ENCODE measurements around the gene CDH6. TPM values are rescaled to one million over a fixed set of nuclear protein-coding genes. Genes with fewer than 3 reads are reported as not detected.

CDH6 gene
- total and polyA plus RNA-seq, 2 donors (not counting 3 experiments of a cell fraction or from before 2014, with no cell fraction given) = 0.06 TPM; not detected in 1

DNA sequence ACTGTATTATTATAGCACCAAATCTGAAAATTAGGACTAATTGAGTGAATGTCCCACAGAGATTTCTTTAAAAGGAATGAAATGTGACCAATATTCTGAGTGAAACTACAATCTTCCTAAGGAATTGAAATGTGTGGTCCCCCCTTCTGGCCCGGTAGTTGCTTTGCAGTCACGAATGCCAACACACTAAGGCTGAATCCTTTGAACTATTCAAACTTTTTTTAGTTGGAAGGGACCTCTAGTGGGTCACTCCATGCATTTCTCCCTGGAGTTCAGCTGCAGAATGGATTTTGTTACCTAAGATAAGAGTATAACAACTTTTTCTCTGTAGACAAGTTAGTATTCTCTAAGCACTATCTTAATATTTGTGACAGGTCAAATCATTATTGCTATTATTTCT, 2.8 kb downstream of the CDH6 start:
- no TSS peak for BruUV-seq (replicated peaks)
- no peaks in the 10 kb centered on the region for H3K79me2 ChIP-seq (ENCODE audit: control insufficient read depth, insufficient read depth, low read length)
- POLR2A ChIA-PET = no interaction called here
- no peaks in the 10 kb centered on the region for H3K9me3 ChIP-seq (replicated peaks; ENCODE audit: control insufficient read depth, insufficient read depth, low read length)
- H3K9me1 ChIP-seq (replicated peaks; ENCODE audit: control insufficient read depth, extremely low read depth, insufficient read depth, low read length) = no peaks in the 10 kb centered on the region
- H3K4me3 ChIP-seq (replicated peaks in 1 of 3; ENCODE audit: insufficient read depth in 1 of 3, low read depth in 1 of 3, low read length in 3 of 3) = no peak overlapping the region
- no peak overlapping the region for H3K4me2 ChIP-seq (ENCODE audit: insufficient read depth, low read length)
- H3K9ac ChIP-seq (replicated peaks; ENCODE audit: extremely low read depth, insufficient read depth, low read length) = no peak overlapping the region
- no peak for FAIRE-seq
- CTCF ChIA-PET = interaction anchor here (1.5 kb wide), 1 partner anchor 10 kb away, joined by 4 read pairs; no protein-coding TSS in a partner anchor
- no peak overlapping the region for H2AFZ ChIP-seq (ENCODE audit: low read depth, low read length)
- intact Hi-C loops (cut with micrococcal nuclease) = no loop called here
- dilution Hi-C loops (cut with MboI; ENCODE audit: extremely low pct_ligation_motif_present, low sequenced_read_pairs) = no loop called here
- DNase-seq (ENCODE audit: low read depth, low spot score) = no peak
- H3K36me3 ChIP-seq (ENCODE audit: control insufficient read depth in 2 of 2, extremely low read depth in 1 of 2, insufficient read depth in 2 of 2, low read length in 2 of 2) = no peaks in the 10 kb centered on the region
- no peak for TF ChIP-seq POLR2AphosphoS5 (IDR thresholded peaks at IDR 0.05; ENCODE audit: insufficient read depth, low read depth, low read length)
- no peak for TF ChIP-seq MYC (IDR thresholded peaks at IDR 0.05; ENCODE audit: low read depth, low read length)
- TF ChIP-seq, protein P1, sequence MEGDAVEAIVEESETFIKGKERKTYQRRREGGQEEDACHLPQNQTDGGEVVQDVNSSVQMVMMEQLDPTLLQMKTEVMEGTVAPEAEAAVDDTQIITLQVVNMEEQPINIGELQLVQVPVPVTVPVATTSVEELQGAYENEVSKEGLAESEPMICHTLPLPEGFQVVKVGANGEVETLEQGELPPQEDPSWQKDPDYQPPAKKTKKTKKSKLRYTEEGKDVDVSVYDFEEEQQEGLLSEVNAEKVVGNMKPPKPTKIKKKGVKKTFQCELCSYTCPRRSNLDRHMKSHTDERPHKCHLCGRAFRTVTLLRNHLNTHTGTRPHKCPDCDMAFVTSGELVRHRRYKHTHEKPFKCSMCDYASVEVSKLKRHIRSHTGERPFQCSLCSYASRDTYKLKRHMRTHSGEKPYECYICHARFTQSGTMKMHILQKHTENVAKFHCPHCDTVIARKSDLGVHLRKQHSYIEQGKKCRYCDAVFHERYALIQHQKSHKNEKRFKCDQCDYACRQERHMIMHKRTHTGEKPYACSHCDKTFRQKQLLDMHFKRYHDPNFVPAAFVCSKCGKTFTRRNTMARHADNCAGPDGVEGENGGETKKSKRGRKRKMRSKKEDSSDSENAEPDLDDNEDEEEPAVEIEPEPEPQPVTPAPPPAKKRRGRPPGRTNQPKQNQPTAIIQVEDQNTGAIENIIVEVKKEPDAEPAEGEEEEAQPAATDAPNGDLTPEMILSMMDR (IDR thresholded peaks at IDR 0.05; ENCODE audit: extremely low read depth in 1 of 2, insufficient read depth in 1 of 2, low read depth in 1 of 2, low read length in 2 of 2) = no peak
- TF ChIP-seq, protein P2, sequence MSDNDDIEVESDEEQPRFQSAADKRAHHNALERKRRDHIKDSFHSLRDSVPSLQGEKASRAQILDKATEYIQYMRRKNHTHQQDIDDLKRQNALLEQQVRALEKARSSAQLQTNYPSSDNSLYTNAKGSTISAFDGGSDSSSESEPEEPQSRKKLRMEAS (IDR thresholded peaks at IDR 0.05; ENCODE audit: insufficient read depth, insufficient read length) = no peak
- TF ChIP-seq EZH2 (IDR thresholded peaks at IDR 0.05; ENCODE audit: borderline replicate concordance, low read depth, low read length, severe bottlenecking) = no peak
- TF ChIP-seq JUN (IDR thresholded peaks at IDR 0.05; ENCODE audit: borderline replicate concordance, insufficient read depth, insufficient read length, low read depth) = no peak
- TF ChIP-seq POLR2A (IDR thresholded peaks at IDR 0.05; ENCODE audit: low read depth, low read length) = no peak
- no peak for TF ChIP-seq FOS (IDR thresholded peaks at IDR 0.05; ENCODE audit: borderline replicate concordance, insufficient read depth, low read length)
- no peak for TF ChIP-seq GATA2 (IDR thresholded peaks at IDR 0.05; ENCODE audit: insufficient read depth, insufficient read length, low read depth, low read length)
- H3K27me3 ChIP-seq (ENCODE audit: control insufficient read depth in 2 of 2, insufficient read depth in 2 of 2, low read length in 2 of 2) = peaks cover 15 to 19% of the 10 kb centered on the region in 2 experiments
- no peak overlapping the region for H3K27ac ChIP-seq (ENCODE audit: insufficient read depth, low read depth, low read length)
- no peaks in the 10 kb centered on the region for H3K4me1 ChIP-seq (ENCODE audit: control insufficient read depth, extremely low read depth, insufficient read depth, low read length)
- no peaks in the 10 kb centered on the region for H4K20me1 ChIP-seq (replicated peaks; ENCODE audit: control insufficient read depth, extremely low read depth, insufficient read depth, low read length)
